Left lung (tissue), 10 donors: ENCODE results near the gene THNSL1. TPM values are rescaled to one million over a fixed set of nuclear protein-coding genes. Genes with fewer than 3 reads are reported as not detected.

Experiments
- ATAC-seq: fragments of 200-7000 bp; cut with Tn5 transposase; one replicate; pipeline ENCODE4 v1.9.1; 2020; ENCODE audit warnings: moderate library complexity
- DNase-seq, 4 donors: peaks; one replicate each; pipeline ENCODE4 v3.0.0-alpha.2; 2013 to 2020
- H3K27ac ChIP-seq, 2 donors: fragments of 200-600 bp; sonication (generic) in 1 of 2; one replicate each; pipeline versions ENCODE4 v1.5.0 to v1.8.0; 2020 to 2021
- H3K27me3 ChIP-seq, 2 donors: fragments of 200-600 bp; sonication (generic) in 1 of 2; one replicate each; pipeline versions ENCODE4 v1.5.0 to v1.8.0; 2020 to 2021
- H3K36me3 ChIP-seq, 2 donors: fragments of 200-600 bp; sonication (generic) in 1 of 2; one replicate each; pipeline versions ENCODE4 v1.5.0 to v1.8.0; 2020 to 2021
- H3K4me1 ChIP-seq, 2 donors: fragments of 200-600 bp; one replicate each; pipeline ENCODE4 v1.8.0; 2021
- H3K4me3 ChIP-seq, 2 donors: fragments of 200-600 bp; sonication (generic) in 1 of 2; one replicate each; pipeline versions ENCODE4 v1.5.0 to v1.8.0; 2020 to 2021; ENCODE audit warnings: mild to moderate bottlenecking in 1 of 2
- H3K9me3 ChIP-seq, 2 donors: fragments of 200-600 bp; sonication (generic) in 1 of 2; one replicate each; pipeline versions ENCODE4 v1.5.0 to v1.8.0; 2020 to 2021
- intact Hi-C, 2 donors: fragments of 100-400 bp; cut with DNase I; formaldehyde crosslinking; loops; one replicate each; pipeline versions ENCODE4 v1.11.2 to v1.14.2; 2022
- polyA plus RNA-seq, 6 donors: library from polyadenylated mRNA; unstranded; fragments of 120-200 nt; gene quantifications; one replicate each; pipeline ENCODE4 v1.2.1, GENCODE V29; 2013; ENCODE audit not compliant: insufficient read length in 6 of 6
- total RNA-seq, 2 donors: library from RNA; stranded (reverse); fragmentation: NEBNext Ultra II Directional; extraction: Animal tissue kit (Norgen Biotek cat#: 25700); gene quantifications; one replicate each; pipeline ENCODE4 v1.2.1, GENCODE V29; 2021
- TF ChIP-seq, protein P1 (sequence below), 2 donors: fragments of 200-600 bp; sonication (generic) in 1 of 2; IDR thresholded peaks; one replicate each; pipeline versions ENCODE4 v1.5.0 to v1.8.0; 2021; ENCODE audit warnings: antibody characterized with exemption in 2 of 2
- donor health status: DM: no; HTN: yes; CAD: no.
- donor health status: DM: no; HTN: no; CAD: no.

The THNSL1 gene
- total and polyA plus RNA-seq, 8 donors, result 3.9 to 13.6 (median 11.8) TPM

GRCh38 chr10:24988831-24989640 is 27.4 kb upstream of the THNSL1 start:
- H3K27me3 ChIP-seq, result no peaks in the 10 kb centered on the region
- TF ChIP-seq, protein P1, sequence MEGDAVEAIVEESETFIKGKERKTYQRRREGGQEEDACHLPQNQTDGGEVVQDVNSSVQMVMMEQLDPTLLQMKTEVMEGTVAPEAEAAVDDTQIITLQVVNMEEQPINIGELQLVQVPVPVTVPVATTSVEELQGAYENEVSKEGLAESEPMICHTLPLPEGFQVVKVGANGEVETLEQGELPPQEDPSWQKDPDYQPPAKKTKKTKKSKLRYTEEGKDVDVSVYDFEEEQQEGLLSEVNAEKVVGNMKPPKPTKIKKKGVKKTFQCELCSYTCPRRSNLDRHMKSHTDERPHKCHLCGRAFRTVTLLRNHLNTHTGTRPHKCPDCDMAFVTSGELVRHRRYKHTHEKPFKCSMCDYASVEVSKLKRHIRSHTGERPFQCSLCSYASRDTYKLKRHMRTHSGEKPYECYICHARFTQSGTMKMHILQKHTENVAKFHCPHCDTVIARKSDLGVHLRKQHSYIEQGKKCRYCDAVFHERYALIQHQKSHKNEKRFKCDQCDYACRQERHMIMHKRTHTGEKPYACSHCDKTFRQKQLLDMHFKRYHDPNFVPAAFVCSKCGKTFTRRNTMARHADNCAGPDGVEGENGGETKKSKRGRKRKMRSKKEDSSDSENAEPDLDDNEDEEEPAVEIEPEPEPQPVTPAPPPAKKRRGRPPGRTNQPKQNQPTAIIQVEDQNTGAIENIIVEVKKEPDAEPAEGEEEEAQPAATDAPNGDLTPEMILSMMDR (IDR thresholded peaks at IDR 0.05), result no peak
- DNase-seq, result no peak
- no peaks in the 10 kb centered on the region for H3K9me3 ChIP-seq
- no peaks in the 10 kb centered on the region for H3K36me3 ChIP-seq
- H3K4me1 ChIP-seq, result no peaks in the 10 kb centered on the region
- intact Hi-C loops, result no loop called here
- H3K4me3 ChIP-seq, result no peak overlapping the region
- H3K27ac ChIP-seq, result no peak overlapping the region
- no peak for ATAC-seq

- no peak for ATAC-seq
- Histone ChIP-seq H3K27me3 (no peaks in the 10 kb centered on the region), H3K36me3 (no peaks in the 10 kb centered on the region), H3K4me1 (no peaks in the 10 kb centered on the region), H3K4me3 (no peak overlapping the region), H3K27ac (no peak overlapping the region), H3K9me3 (no peaks in the 10 kb centered on the region)
- DNase-seq, result no peak
- intact Hi-C loops, result no loop called here
- TF ChIP-seq, protein P1 (IDR thresholded peaks at IDR 0.05), result no peak
Measured at GRCh38 chr10:24989867-24990266, 26.5 kb upstream of the THNSL1 start.

DNA sequence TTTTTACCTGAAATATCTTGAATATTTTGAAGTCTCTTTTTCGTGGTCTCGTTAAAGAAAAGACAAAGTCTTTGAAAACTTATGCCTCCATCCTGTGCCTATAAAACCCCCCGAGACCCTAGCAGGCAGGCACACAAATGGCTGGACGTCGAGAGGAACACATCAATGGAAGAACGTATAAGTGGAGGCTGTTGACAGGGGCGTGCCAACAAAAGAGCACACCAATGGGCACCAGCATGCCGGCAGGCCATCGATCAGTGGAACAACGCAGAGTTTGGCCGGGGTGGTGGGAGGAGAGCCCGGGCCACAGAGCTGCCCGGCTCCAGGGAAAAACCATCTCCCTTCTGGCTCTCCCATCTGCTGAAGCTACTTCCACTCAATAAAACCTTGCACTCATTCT is 25.1 kb upstream of the THNSL1 start:
- TF ChIP-seq, protein P1 (IDR thresholded peaks at IDR 0.05), result no peak

DNA sequence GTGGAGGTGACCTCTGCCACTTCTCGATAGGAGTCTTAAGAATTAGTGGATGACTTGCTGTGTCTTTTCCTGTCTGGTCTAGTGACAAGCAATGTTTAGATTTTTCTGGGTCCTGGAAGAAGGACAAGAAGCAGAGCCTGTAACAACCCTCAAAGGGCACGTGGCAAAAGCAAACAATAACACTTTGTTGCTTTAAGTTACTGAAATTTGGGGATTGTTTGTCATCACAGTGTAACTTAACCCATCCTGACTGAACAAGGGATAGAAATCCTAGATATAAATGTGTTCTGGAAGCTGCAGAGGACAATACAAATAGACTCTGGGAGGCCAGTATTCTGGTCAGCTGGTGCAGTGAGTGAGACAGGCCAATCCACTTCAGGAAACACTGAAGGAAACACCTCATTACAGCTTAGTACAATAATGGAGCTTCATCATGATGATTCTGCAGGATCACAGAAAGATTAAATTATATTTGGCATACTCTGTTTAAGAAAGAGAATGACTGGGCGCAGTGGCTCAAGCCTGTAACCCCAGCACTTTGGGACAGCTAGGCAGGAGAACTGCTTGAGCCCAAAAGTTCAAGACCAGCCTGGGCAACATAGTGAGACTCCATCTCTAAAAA is 23.8 kb upstream of the THNSL1 start:
- Histone ChIP-seq H3K4me3 (no peak overlapping the region), H3K36me3 (no peaks in the 10 kb centered on the region), H3K4me1 (no peaks in the 10 kb centered on the region), H3K9me3 (no peaks in the 10 kb centered on the region), H3K27me3 (no peaks in the 10 kb centered on the region), H3K27ac (no peak overlapping the region)
- intact Hi-C loops, result no loop called here
- DNase-seq (no peak), ATAC-seq (no peak)
- TF ChIP-seq, protein P1 (IDR thresholded peaks at IDR 0.05), result no peak

More for the DNA sequence above, 25.1 kb upstream of the THNSL1 start:
- Histone ChIP-seq H3K9me3 (no peaks in the 10 kb centered on the region), H3K4me3 (no peak overlapping the region), H3K36me3 (no peaks in the 10 kb centered on the region), H3K27me3 (no peaks in the 10 kb centered on the region), H3K27ac (no peak overlapping the region), H3K4me1 (no peaks in the 10 kb centered on the region)
- ATAC-seq (no peak), DNase-seq (no peak)
- intact Hi-C loops, result no loop called here

DNA sequence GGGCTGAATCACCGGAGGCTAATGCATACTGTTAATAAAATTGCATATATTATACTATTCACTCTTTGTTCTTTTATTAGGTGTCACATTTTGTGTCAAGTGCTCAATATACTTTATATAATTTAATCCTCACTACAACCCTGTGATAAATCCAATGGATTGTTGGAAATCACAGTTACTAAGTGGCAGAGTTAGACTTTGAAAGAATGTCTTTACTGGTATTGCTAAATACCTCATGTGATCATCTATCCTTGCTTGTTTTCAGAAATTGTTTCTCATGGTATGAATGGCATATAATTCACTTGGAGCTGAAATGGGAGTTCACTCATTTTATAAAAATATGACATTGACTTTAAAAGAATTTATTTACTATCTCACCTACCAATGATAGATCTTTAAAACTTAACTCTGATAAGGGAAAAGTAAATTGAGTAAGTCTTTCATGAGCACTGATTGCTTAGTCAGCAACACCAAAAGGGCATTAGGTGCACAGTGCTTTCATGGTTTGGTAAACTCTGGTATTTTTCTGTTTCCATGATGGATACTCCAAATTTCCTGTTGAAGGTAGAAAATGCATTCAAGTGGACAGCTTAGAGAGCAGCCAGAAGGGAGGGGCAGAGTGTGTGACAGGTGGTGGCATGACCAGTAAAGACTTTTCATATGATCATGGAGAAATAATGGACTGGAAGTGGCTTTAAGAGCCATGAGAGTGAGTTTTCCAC is 23.0 kb upstream of the THNSL1 start:
- H3K36me3 ChIP-seq, result no peaks in the 10 kb centered on the region
- intact Hi-C loops, result no loop called here
- TF ChIP-seq, protein P1 (IDR thresholded peaks at IDR 0.05), result no peak
- H3K27ac ChIP-seq, result no peak overlapping the region
- H3K4me1 ChIP-seq, result no peaks in the 10 kb centered on the region
- H3K4me3 ChIP-seq, result no peak overlapping the region
- ATAC-seq (no peak), DNase-seq (no peak)
- no peaks in the 10 kb centered on the region for H3K9me3 ChIP-seq
- no peaks in the 10 kb centered on the region for H3K27me3 ChIP-seq
